Tibial nerve (tissue), 4 donors: ENCODE measurements around the gene RPS10. TPM values are rescaled to one million over a fixed set of nuclear protein-coding genes. Genes with fewer than 3 reads are reported as not detected.
A peak's percentile ranks its signal among the peaks of the same experiment; 100 is the strongest.

Source experiments
- DNase-seq, 2 donors: peaks; one replicate each; pipeline ENCODE4 v3.0.0-alpha.2; 2019; ENCODE audit warnings: low spot score in 2 of 2
- H3K27ac ChIP-seq, 4 donors: fragments of 200-600 bp; sonication (generic) in 3 of 4; one replicate each; pipeline ENCODE4 v1.5.1; 2017 to 2019; ENCODE audit warnings: mild to moderate bottlenecking in 1 of 4
- H3K27me3 ChIP-seq, 2 donors: fragments of 200-600 bp; sonication (generic) in 1 of 2; one replicate each; pipeline versions ENCODE4 v1.5.1 to v1.6.0; 2017 to 2019
- H3K36me3 ChIP-seq, 3 donors: fragments of 200-600 bp; sonication (generic); one replicate each; pipeline ENCODE4 v1.5.1; 2018 to 2019
- H3K4me1 ChIP-seq, 4 donors: fragments of 200-600 bp; sonication (generic) in 3 of 4; one replicate each; pipeline ENCODE4 v1.5.1; 2017 to 2019
- H3K4me3 ChIP-seq, 4 donors: fragments of 200-600 bp; sonication (generic) in 3 of 4; one replicate each; pipeline ENCODE4 v1.5.1; 2017 to 2019; ENCODE audit warnings: mild to moderate bottlenecking in 1 of 4, moderate library complexity in 1 of 4
- H3K9me3 ChIP-seq, 4 donors: fragments of 200-600 bp; sonication (generic) in 3 of 4; one replicate each; pipeline ENCODE4 v1.5.1; 2017 to 2019
- EP300 ChIP-seq, 2 donors: sonication (generic); formaldehyde crosslinking; IDR thresholded peaks; one replicate each; pipeline ENCODE4 v1.6.1; 2017; ENCODE audit warnings: antibody characterized with exemption in 2 of 2, mild to moderate bottlenecking in 1 of 2
- POLR2A ChIP-seq, 2 donors: fragments of 450-650 bp; IDR thresholded peaks; one replicate each; pipeline ENCODE4 v1.6.1; 2017; ENCODE audit warnings: antibody characterized with exemption in 2 of 2, mild to moderate bottlenecking in 2 of 2, moderate library complexity in 2 of 2
- WGBS, 2 donors: methylation state at CpG; one replicate each; pipeline ENCODE4 v1.1.5; 2018; 5-methylcytosine and 5-hydroxymethylcytosine counted together
- total RNA-seq, 4 donors: library from RNA; depleted of rRNA; stranded (reverse); fragments of >200 nt; gene quantifications; one replicate each; pipeline ENCODE4 v1.1.0, GENCODE V29; 2016
- TF ChIP-seq, protein P1 (sequence below), 5 experiments: fragments of 200-600 bp in 3 of 5; fragments of 450-650 bp in 2 of 5; sonication (generic) in 3 of 5; IDR thresholded peaks; one replicate each; pipeline ENCODE4 v1.5.1; 2016 to 2019; ENCODE audit warnings: antibody characterized with exemption in 5 of 5, mild to moderate bottlenecking in 3 of 5, moderate library complexity in 2 of 5

The RPS10 gene
- total RNA-seq, 4 donors from 2014 or later: 1,731 to 2,603 (median 2,031) TPM

- peak; percentile 87 to 88 for DNase-seq
- H3K36me3 ChIP-seq: no peaks in the 10 kb centered on the region
- H3K4me1 ChIP-seq: peaks cover 0 to 55% (median 18%) of the 10 kb centered on the region in 4 donors
- peak within 1 kb of the TSS; percentile 89 to 99 (median 96) for H3K4me3 ChIP-seq
- H3K9me3 ChIP-seq: peaks cover 0 to 5% (median 0%) of the 10 kb centered on the region in 4 donors
- 0% methylated on average over 60 to 71 of the region's 87 CpGs for WGBS, 2 donors
- peak within 1 kb of the TSS; percentile 93 to 99 (median 98) for H3K27ac ChIP-seq
- TF ChIP-seq EP300 (IDR thresholded peaks at IDR 0.05): peak in 1 of 2 donors; percentile 89
- TF ChIP-seq, protein P1, sequence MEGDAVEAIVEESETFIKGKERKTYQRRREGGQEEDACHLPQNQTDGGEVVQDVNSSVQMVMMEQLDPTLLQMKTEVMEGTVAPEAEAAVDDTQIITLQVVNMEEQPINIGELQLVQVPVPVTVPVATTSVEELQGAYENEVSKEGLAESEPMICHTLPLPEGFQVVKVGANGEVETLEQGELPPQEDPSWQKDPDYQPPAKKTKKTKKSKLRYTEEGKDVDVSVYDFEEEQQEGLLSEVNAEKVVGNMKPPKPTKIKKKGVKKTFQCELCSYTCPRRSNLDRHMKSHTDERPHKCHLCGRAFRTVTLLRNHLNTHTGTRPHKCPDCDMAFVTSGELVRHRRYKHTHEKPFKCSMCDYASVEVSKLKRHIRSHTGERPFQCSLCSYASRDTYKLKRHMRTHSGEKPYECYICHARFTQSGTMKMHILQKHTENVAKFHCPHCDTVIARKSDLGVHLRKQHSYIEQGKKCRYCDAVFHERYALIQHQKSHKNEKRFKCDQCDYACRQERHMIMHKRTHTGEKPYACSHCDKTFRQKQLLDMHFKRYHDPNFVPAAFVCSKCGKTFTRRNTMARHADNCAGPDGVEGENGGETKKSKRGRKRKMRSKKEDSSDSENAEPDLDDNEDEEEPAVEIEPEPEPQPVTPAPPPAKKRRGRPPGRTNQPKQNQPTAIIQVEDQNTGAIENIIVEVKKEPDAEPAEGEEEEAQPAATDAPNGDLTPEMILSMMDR (IDR thresholded peaks at IDR 0.05): peak; percentile 62 to 98 (median 84)
- TF ChIP-seq POLR2A (IDR thresholded peaks at IDR 0.05): peak; percentile 63 to 79
- no peaks in the 10 kb centered on the region for H3K27me3 ChIP-seq
Measured at GRCh38 chr6:34392497-34393190, 33.2 kb downstream of the RPS10 start, which contains the start of gene NUDT3. Gene NUDT3 (minus strand): TSS chr6:34392669. CDS start chr6:34392362, 307 bp downstream.

- Histone ChIP-seq H3K4me3 (peak overlapping the region; percentile 89 to 99 (median 96)), H3K9me3 (peaks cover 0 to 5% (median 0%) of the 10 kb centered on the region in 4 donors), H3K4me1 (peaks cover 0 to 61% (median 22%) of the 10 kb centered on the region in 4 donors), H3K27ac (peak overlapping the region; percentile 93 to 99 (median 98)), H3K27me3 (no peaks in the 10 kb centered on the region), H3K36me3 (no peaks in the 10 kb centered on the region)
- no peak for DNase-seq
- peak in 1 of 2 donors; percentile 20 for TF ChIP-seq EP300 (IDR thresholded peaks at IDR 0.05)
- TF ChIP-seq, protein P1 (IDR thresholded peaks at IDR 0.05): no peak
- 0% methylated on average over 56 to 68 of the region's 78 CpGs for WGBS, 2 donors
Measured at GRCh38 chr6:34391786-34392496, 33.9 kb downstream of the RPS10 start.

DNA sequence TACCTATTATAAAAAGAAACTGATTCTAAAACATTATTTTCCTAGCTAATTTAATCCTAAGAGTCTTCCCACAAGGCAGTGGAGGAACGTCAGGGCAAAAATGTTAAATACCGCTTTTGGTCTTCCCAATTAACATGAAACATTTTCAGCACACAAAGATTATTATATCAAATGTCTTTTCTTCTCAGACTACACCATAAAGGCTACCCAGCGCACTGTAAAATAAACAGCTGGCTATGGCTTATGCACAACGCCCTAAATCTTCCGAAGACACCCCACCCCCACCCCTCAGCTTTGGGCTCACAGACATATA, 34.4 kb downstream of the RPS10 start:
- Histone ChIP-seq H3K9me3 (peaks cover 0 to 1% (median 0%) of the 10 kb centered on the region in 4 donors), H3K4me3 (peak overlapping the region; percentile 89 to 99 (median 96)), H3K36me3 (no peaks in the 10 kb centered on the region), H3K27ac (peak overlapping the region; percentile 93 to 99 (median 98)), H3K4me1 (peaks cover 0 to 66% (median 25%) of the 10 kb centered on the region in 4 donors), H3K27me3 (no peaks in the 10 kb centered on the region)
- 0 to 1% methylated on average over 5 of the region's 5 CpGs for whole genome bisulfite sequencing, 2 donors
- DNase-seq: no peak
- TF ChIP-seq, protein P1 (IDR thresholded peaks at IDR 0.05): no peak
- TF ChIP-seq POLR2A (IDR thresholded peaks at IDR 0.05): no peak
- TF ChIP-seq EP300 (IDR thresholded peaks at IDR 0.05): no peak

GRCh38 chr6:34390531-34391472, 35.1 kb downstream of the RPS10 start:
- Histone ChIP-seq H3K4me1 (peaks cover 0 to 72% (median 26%) of the 10 kb centered on the region in 4 donors), H3K27me3 (no peaks in the 10 kb centered on the region), H3K36me3 (no peaks in the 10 kb centered on the region), H3K9me3 (no peaks in the 10 kb centered on the region), H3K27ac (peak overlapping the region; percentile 93 to 99 (median 98)), H3K4me3 (peak overlapping the region; percentile 89 to 99 (median 96))
- WGBS, 2 donors: 17 to 22% methylated on average over 14 of the region's 14 CpGs
- TF ChIP-seq, protein P1 (IDR thresholded peaks at IDR 0.05): no peak
- peak in 1 of 2 donors; percentile 81 for TF ChIP-seq EP300 (IDR thresholded peaks at IDR 0.05)
- DNase-seq: peak in 1 of 2 donors; percentile 68
